Mucosa of descending colon (tissue), 3 donors: ENCODE data around the gene SMIM34. TPM values are rescaled to one million over a fixed set of nuclear protein-coding genes. Genes with fewer than 3 reads are reported as not detected.
"Not testable (repeated sequence)": the region's sequence is repeated elsewhere in the genome, so short reads cannot be mapped to it uniquely, and the experiment has no call there.

ENCODE experiments used
- ATAC-seq: fragments of 200-7000 bp; cut with Tn5 transposase; one replicate; pipeline ENCODE4 v1.9.1; 2020; ENCODE audit warnings: mild to moderate bottlenecking, moderate library complexity
- DNase-seq, 3 donors: peaks; one replicate each; pipeline ENCODE4 v3.0.0-alpha.2; 2020
- H3K36me3 ChIP-seq: fragments of 200-600 bp; one replicate; pipeline ENCODE4 v1.8.0; 2021; ENCODE audit warnings: low read depth, mild to moderate bottlenecking
- H3K4me1 ChIP-seq: fragments of 200-600 bp; one replicate; pipeline ENCODE4 v1.8.0; 2021; ENCODE audit warnings: low read depth, mild to moderate bottlenecking
- H3K4me3 ChIP-seq: fragments of 200-600 bp; one replicate; pipeline ENCODE4 v1.8.0; 2021; ENCODE audit warnings: mild to moderate bottlenecking
- H3K9me3 ChIP-seq: fragments of 200-600 bp; one replicate; pipeline ENCODE4 v1.8.0; 2021; ENCODE audit warnings: mild to moderate bottlenecking
- intact Hi-C, 2 donors: fragments of 100-400 bp; cut with DNase I in 1 of 2; cut with micrococcal nuclease in 1 of 2; formaldehyde crosslinking; loops; one replicate each; pipeline versions ENCODE4 v1.11.0 to v1.11.1; 2022; cut with DNase I, micrococcal nuclease
- total RNA-seq, 3 donors: library from RNA; stranded (reverse); fragmentation: NEBNext Ultra II Directional in 2 of 3; extraction: Animal tissue kit (Norgen Biotek cat#: 25700) in 2 of 3; gene quantifications; one replicate each; pipeline versions ENCODE4 v1.2.1 to v1.2.4, GENCODE V29; 2021 to 2023
- TF ChIP-seq, protein P1 (sequence below): fragments of 200-600 bp; IDR thresholded peaks from one replicate; pipeline ENCODE4 v1.8.0; 2022; ENCODE audit warnings: antibody characterized with exemption, mild to moderate bottlenecking
- donor health status: DM: no; HTN: no; CAD: no; lungs with moderate emphysema.
- donor health status: DM: no; HTN: no; CAD: no.
- donor health status: DM: no; HTN: yes; CAD: no.

SMIM34 gene
- total RNA-seq, 3 donors from 2014 or later = not detected

DNA sequence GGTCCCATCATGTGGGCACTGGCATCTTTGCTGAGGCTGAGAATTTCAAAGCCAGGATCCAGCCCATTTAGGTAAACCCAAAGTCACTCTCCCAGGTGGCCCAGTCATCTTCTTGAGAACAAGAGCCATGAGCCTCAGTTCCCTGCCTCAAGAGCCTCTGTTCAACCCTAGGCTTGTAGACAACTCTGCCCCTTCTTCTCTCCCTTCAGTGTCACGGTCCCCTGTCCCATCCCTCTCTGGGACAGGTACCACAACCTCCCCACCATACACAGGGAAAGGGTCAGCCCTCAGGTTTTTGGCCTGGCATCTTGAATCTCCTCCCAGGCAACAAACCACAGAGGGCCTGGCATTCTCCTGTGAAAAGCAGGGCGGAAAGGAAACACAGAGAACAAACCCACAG, 18.1 kb downstream of the SMIM34 start:
- H3K4me1 ChIP-seq, H3K4me3 ChIP-seq, H3K9me3 ChIP-seq, intact Hi-C loops, DNase-seq, H3K36me3 ChIP-seq, ATAC-seq: not testable (repeated sequence)

DNA sequence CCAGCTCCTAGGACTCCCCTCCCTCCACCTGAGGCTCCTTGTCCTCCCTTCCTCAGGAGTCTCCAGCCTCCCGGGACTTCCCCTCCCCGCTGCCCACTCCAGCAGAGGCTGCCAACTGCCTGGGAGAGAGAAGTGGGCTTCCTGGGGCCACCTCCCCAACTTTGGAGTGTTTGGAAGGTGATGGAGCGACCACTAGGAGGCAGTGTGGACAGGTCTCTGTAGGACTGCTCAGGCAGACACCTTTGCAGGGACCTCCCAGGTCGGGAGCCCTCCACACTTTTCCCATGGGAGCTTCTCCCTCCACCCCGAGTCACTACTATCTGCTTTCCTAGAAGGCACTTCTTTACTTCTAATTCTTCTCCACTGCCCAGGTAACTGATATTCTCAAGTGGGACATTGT, 19.0 kb downstream of the SMIM34 start:
- H3K4me3 ChIP-seq, H3K36me3 ChIP-seq, H3K9me3 ChIP-seq, intact Hi-C loops, DNase-seq, H3K4me1 ChIP-seq, ATAC-seq: not testable (repeated sequence)

DNA sequence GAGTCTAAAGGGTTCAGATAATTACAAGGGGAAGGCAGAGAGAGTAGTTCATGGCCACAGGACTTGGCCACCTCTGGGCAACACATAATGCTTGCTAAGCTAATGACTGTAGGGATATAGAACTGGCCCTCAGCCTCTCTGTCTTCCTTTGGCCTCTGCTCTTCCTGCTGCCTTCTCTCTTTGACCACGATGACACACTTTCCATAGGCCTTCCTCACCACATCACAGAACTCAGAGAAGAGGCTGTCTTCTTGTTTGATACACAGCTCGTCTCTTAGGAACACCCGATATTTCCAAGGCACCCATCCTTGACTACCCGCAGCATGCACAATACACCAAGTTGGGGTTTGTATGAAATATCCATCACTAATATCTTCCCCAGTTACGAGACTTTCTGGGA, 23.2 kb downstream of the SMIM34 start:
- DNase-seq, H3K4me3 ChIP-seq, H3K9me3 ChIP-seq, intact Hi-C loops, ATAC-seq, H3K4me1 ChIP-seq, H3K36me3 ChIP-seq: not testable (repeated sequence)

DNA sequence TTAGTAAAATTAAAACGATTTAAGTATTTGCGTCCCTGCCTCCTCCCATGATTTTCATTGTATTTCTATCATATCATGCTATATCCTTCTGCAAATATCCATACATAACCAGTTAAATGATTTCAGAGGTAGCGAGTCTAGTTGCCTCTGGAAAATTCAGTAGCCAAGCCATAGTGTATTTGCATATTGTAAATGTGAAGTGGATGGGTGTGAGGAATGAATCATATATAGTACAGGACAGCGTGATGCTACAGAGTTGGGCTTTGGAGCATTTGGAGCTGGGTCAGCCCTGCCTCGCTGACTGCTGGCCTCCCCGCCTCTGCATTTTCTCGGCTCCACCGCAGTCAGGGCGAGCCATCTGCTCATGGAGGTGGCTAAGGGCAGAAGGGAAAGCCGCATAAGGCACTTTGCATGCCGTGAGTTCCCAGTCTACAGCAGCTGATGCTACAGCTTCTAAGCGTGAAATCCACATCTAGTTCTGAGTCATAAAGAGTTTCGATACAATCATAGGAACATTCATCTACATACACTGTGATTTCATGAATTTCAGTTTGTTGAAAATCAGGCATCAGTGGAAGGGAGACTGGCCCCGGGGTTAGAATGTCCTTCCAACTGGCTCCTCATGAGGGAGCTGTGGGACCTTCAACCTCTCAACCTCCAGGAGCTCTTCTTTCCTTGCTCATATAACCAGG, 39.9 kb downstream of the SMIM34 start:
- DNase-seq, H3K4me1 ChIP-seq, H3K4me3 ChIP-seq, intact Hi-C loops, H3K36me3 ChIP-seq, ATAC-seq, H3K9me3 ChIP-seq: not testable (repeated sequence)

DNA sequence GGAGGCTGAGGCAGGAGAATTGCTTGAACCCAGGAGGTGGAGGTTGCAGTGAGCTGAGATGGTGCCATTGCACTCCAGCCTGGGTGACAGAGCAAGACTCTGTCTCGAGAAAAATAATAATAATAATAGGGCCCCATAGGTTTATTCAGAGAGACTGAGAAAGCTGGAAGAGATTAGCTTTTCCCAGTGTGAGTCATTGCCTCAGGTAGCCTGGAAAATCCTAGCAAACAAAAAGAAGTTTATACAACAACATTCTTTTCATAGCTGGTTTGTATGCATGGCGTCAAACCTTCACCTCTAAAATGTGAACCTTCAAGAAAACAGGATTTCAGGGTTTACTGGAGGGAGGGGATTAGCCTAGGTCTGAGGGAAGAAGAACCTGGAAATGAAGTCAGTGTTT, 40.6 kb downstream of the SMIM34 start:
- ATAC-seq = not testable (repeated sequence)

DNA sequence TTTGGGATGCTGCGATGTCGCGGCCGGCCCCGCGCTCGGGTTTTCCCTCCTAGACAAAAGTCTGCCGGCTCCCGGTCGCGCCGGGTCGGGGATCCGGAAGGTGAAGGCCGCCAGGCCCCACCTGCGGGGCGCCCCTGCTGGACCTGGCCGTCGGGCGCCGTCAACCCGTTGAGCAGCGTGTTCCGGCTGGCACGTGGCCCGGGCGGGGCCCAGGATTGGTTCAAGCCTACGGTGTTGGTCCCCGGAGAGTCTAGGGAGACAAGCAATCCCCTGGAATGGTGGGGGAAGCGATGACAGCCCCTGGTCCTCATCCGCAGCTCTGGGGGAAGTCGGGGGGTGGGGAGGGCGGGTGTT, 48.2 kb downstream of the SMIM34 start:
- H3K36me3 ChIP-seq, H3K4me3 ChIP-seq, H3K4me1 ChIP-seq, H3K9me3 ChIP-seq, DNase-seq, intact Hi-C loops: not testable (repeated sequence)
- peak; percentile 80 for ATAC-seq

More for the DNA sequence above, 40.6 kb downstream of the SMIM34 start:
- H3K4me3 ChIP-seq, DNase-seq, H3K9me3 ChIP-seq, H3K4me1 ChIP-seq, H3K36me3 ChIP-seq, intact Hi-C loops: not testable (repeated sequence)

DNA sequence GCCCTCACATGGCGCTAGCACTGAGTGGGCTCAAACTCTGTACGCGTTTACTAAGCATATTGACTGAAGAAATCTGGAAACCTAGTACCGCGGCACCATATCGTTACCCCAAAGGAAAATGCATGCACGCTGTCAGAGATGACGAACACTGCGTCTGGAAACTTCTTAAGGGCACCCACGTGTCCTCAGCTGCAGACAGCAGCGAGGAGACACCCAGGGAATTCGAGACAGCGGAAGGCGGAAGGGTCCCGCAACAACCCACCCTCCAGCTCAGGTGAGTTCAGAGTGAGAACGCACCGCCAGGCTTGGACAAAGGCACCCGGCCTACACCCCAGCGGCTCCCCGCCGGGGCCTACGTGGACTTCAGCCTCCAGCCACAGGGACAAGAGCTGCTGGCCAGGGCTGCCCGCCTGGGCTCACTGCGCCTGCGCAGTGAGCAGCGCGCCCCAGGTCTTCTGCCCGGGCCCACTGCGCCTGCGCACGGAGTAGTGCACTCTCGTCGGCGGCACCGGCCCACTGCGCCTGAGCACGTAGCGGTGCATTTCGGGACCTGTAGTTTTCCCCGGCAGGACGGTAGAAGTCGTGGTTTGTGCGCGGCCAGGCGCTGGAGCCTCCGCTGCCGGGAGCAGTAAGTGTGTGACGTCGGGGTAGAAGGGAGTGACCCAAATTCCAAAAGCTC, 48.7 kb downstream of the SMIM34 start, which contains the start of gene SMIM11:
Gene SMIM11 (plus strand): TSS at position 568 of the 679 bp plus-strand sequence. CDS start 3,998 bp downstream, outside the sequence.
- H3K4me1 ChIP-seq, H3K4me3 ChIP-seq, H3K36me3 ChIP-seq, H3K9me3 ChIP-seq, DNase-seq, intact Hi-C loops: not testable (repeated sequence)
- peak; percentile 99 for ATAC-seq

DNA sequence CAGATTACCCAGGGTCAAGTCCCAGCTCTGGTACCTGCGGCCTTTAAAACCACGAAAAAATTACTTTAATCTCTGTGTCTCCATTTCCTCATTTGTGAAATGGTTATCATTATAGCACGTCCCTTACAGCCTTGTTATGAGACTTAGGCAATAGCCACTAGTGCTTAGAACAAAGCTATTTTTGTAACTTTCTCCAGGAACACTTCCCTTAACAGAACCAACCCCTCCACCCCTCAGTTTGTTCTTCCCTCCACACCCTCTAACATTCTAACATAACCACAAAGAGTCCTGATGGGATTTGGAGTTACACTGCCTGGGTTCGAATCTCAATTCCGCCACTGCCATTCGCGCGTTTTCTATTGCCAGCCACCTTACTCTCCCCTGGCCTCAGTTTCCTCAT, 49.3 kb downstream of the SMIM34 start:
- H3K4me1 ChIP-seq, H3K9me3 ChIP-seq, DNase-seq, H3K36me3 ChIP-seq, intact Hi-C loops, H3K4me3 ChIP-seq: not testable (repeated sequence)
- peak; percentile 16 for ATAC-seq

DNA sequence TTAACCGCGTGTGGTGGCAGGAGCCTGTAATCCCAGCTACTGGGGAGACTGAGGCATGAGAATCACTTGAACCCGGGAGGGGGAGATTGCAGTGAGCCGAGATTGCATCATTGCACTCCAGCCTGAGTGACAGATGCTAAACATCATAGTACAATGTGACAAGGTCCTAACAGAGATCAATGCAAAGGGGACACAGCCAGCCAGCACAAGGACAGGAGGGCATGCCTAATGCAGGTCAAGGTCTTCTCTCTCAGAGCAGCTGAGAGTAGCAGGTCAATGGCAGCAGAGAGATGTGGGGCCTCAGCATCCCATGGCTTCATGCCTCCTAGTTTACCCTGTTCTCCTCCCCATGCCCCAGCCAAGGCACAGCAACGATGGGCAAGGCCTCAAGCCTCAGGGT, 51.4 kb downstream of the SMIM34 start:
- H3K36me3 ChIP-seq = no peaks in the 10 kb centered on the region
- ATAC-seq = no peak
- H3K4me1 ChIP-seq = no peaks in the 10 kb centered on the region
- intact Hi-C loops = no loop called here
- TF ChIP-seq, protein P1, sequence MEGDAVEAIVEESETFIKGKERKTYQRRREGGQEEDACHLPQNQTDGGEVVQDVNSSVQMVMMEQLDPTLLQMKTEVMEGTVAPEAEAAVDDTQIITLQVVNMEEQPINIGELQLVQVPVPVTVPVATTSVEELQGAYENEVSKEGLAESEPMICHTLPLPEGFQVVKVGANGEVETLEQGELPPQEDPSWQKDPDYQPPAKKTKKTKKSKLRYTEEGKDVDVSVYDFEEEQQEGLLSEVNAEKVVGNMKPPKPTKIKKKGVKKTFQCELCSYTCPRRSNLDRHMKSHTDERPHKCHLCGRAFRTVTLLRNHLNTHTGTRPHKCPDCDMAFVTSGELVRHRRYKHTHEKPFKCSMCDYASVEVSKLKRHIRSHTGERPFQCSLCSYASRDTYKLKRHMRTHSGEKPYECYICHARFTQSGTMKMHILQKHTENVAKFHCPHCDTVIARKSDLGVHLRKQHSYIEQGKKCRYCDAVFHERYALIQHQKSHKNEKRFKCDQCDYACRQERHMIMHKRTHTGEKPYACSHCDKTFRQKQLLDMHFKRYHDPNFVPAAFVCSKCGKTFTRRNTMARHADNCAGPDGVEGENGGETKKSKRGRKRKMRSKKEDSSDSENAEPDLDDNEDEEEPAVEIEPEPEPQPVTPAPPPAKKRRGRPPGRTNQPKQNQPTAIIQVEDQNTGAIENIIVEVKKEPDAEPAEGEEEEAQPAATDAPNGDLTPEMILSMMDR = no peak
- H3K4me3 ChIP-seq = no peak overlapping the region
- H3K9me3 ChIP-seq = no peaks in the 10 kb centered on the region
- no peak for DNase-seq

DNA sequence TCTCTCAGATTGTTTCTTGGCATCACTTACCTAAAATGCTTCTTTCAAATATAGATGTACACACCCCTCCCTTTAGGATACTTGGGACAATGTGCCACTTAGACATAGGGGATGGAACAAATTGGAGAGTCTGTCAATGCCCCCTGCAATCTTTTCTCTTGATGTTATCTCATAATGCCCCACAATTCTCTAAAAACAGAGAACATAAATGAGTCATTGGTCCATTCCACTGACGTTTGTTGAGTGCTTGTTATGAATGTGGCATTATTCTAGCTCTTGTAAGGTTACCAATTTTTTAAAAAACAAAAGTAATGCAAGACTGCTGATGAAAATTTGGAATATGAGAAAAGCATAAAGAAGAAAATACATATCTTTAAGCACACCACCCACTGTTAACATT, 54.0 kb downstream of the SMIM34 start:
- ATAC-seq = no peak
- no peak for DNase-seq
- Histone ChIP-seq H3K36me3 (no peaks in the 10 kb centered on the region), H3K4me3 (no peak overlapping the region), H3K4me1 (no peaks in the 10 kb centered on the region), H3K9me3 (no peaks in the 10 kb centered on the region)
- intact Hi-C loops = no loop called here
- TF ChIP-seq, protein P1 = no peak
